Astrocyte of the spinal cord (primary cell): ENCODE data around the gene TRDMT1.

Experiments
- DNase-seq: peaks from one replicate; pipeline ENCODE4 v3.0.0; 2011; ENCODE audit warnings: low read depth, low spot score
- H3K4me3 ChIP-seq: 2 replicates; pipeline ENCODE4 v1.5.1; 2011; ENCODE audit warnings: low read depth, mild to moderate bottlenecking, low read length, moderate library complexity
- CTCF ChIP-seq: IDR thresholded peaks from 2 replicates; pipeline ENCODE4 v1.5.1; 2012; ENCODE audit warnings: low read depth, mild to moderate bottlenecking, low read length, inconsistent platforms
- in situ Hi-C: cut with HindIII; loops from 2 replicates; pipeline ENCODE4 v1.10.0; 2017; ENCODE audit warnings: low sequenced_read_pairs

TRDMT1 gene

GRCh38 chr10:17181110-17181509 lies 20.4 kb downstream of the TRDMT1 start:
- in situ Hi-C loops, result no loop called here
- TF ChIP-seq CTCF, result no peak
- no peak overlapping the region for H3K4me3 ChIP-seq
- DNase-seq, result no peak

DNA sequence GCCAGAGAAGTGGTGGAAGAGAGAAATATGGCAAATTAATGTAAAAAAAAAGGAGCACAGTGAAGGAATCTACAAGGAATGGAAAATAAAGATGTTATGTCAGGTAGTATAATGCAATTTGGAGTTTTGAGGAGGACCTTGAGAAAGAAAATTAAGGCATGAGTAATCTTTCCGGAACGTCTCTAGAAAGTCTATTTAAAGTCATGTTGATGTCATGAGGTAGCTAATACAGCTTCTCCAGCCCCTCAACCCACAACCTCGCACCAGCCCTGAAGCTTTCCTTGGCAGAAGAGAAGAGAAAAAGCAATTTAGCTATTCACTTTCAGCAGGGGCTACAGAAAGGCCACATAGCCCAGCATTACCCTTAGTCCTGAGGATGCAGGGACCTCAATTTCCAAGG lies 22.5 kb downstream of the TRDMT1 start:
- peak; percentile 64 for DNase-seq
- H3K4me3 ChIP-seq, result no peak overlapping the region
- TF ChIP-seq CTCF, result no peak
- in situ Hi-C loops, result no loop called here

DNA sequence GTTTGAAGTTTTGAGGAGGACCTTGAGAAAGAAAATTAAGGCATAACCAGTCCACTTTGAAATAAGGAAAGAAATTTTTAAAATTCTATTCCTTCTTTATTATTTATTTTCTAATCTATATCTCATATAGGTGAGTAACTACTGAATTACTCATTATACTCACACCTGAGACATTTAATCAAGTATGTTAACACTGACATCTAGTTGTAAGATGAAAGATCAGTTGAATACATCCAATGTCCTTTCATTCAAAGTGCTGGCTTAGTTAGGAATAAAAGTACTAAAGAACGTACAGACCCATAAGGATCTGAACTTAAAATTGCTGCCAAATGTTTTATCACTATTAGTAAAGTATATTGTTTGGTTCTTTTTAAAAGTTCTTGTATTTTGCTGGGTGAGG lies 23.5 kb downstream of the TRDMT1 start:
- TF ChIP-seq CTCF, result no peak
- in situ Hi-C loops, result no loop called here
- no peak overlapping the region for H3K4me3 ChIP-seq
- DNase-seq, result no peak

DNA sequence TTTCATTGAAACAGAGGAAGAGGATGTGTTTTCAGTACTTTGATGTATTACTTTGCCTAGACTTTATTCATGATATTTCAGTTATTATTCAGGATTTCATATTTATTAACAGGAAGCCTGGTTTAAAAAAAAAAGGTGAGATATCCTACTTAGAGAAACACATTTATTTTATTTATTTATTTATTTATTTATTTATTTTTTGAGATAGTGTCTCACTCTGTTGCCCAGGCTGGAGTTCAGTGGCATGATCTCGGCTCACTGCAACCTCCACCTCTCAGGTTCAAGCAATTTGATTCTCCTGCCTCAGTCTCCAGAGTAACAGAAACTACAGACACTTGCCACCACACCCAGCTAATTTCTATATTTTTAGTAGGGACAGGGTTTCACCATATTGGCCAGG lies 24.5 kb downstream of the TRDMT1 start:
- TF ChIP-seq CTCF, result no peak
- no peak for DNase-seq
- in situ Hi-C loops, result no loop called here
- H3K4me3 ChIP-seq, result no peak overlapping the region

DNA sequence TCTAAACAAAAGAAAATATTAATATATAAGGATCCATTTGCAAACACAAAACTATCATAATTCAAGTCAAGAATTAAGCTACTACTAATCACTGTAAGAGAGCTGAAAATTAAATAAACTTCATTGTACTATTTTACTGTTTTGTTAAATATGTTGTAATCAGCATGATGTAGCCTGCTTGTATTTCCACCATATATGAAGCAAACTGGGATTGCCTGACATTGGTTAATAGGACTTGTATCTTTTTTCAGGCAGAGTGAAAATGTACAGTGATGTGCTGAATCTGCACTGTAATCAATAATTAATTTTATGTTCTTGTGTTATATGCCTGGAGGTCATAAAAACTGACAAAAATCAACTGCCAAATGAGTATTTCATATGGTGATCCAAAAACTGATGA lies 25.4 kb downstream of the TRDMT1 start:
- DNase-seq, result no peak
- in situ Hi-C loops, result no loop called here
- TF ChIP-seq CTCF, result no peak
- no peak overlapping the region for H3K4me3 ChIP-seq

- peak; percentile 38 for DNase-seq
- in situ Hi-C loops, result no loop called here
Observed at GRCh38 chr10:17175551-17175950, 25.9 kb downstream of the TRDMT1 start.

More at GRCh38 chr10:17175551-17175950, 25.9 kb downstream of the TRDMT1 start:
- TF ChIP-seq CTCF, result no peak
- H3K4me3 ChIP-seq, result no peak overlapping the region
